Nephron progenitor cell (in vitro differentiated cells): ENCODE results near the gene ANKS1B.

ENCODE experiments used
- DNase-seq: peaks from one replicate; pipeline ENCODE4 v3.0.0; 2021
- H3K27ac Mint-ChIP-seq: 2 replicates; pipeline ENCODE4 v1.8.0; 2021; ENCODE audit warnings: mild to moderate bottlenecking, moderate library complexity, mixed read lengths
- H3K27me3 Mint-ChIP-seq: 2 replicates; pipeline ENCODE4 v1.8.0; 2021; ENCODE audit warnings: mild to moderate bottlenecking, low read depth, mixed read lengths; ENCODE audit not compliant: poor library complexity
- H3K36me3 Mint-ChIP-seq: 2 replicates; pipeline ENCODE4 v1.8.0; 2021; ENCODE audit warnings: low read depth, mixed read lengths
- H3K4me1 Mint-ChIP-seq: 2 replicates; pipeline ENCODE4 v1.8.0; 2021; ENCODE audit warnings: mixed read lengths
- H3K4me3 Mint-ChIP-seq: 2 replicates; pipeline ENCODE4 v1.8.0; 2021; ENCODE audit warnings: mild to moderate bottlenecking, moderate library complexity, mixed read lengths
- H3K9me3 Mint-ChIP-seq: 2 replicates; pipeline ENCODE4 v1.8.0; 2021; ENCODE audit warnings: mild to moderate bottlenecking, moderate library complexity, mixed read lengths
- CTCF ChIP-seq: fragments of 200-600 bp; sonication (generic); IDR thresholded peaks from 2 replicates; pipeline ENCODE4 v1.5.0; 2021; ENCODE audit warnings: antibody characterized with exemption

Gene ANKS1B

GRCh38 chr12:98817742-98818141 lies 1167.0 kb downstream of the ANKS1B start:
- H3K36me3 Mint-ChIP-seq, result no peaks in the 10 kb centered on the region
- H3K27me3 Mint-ChIP-seq, result peaks cover 4% of the 10 kb centered on the region
- TF ChIP-seq CTCF, result no peak
- H3K4me1 Mint-ChIP-seq, result peaks cover 32% of the 10 kb centered on the region
- no peaks in the 10 kb centered on the region for H3K9me3 Mint-ChIP-seq
- DNase-seq, result no peak
- H3K4me3 Mint-ChIP-seq, result no peak overlapping the region
- H3K27ac Mint-ChIP-seq, result peak overlapping the region; percentile 65

GRCh38 chr12:98816720-98817119 lies 1168.0 kb downstream of the ANKS1B start:
- H3K36me3 Mint-ChIP-seq, result no peaks in the 10 kb centered on the region
- no peak overlapping the region for H3K27ac Mint-ChIP-seq
- DNase-seq, result no peak
- peaks cover 4% of the 10 kb centered on the region for H3K27me3 Mint-ChIP-seq
- no peak for TF ChIP-seq CTCF
- H3K9me3 Mint-ChIP-seq, result no peaks in the 10 kb centered on the region
- H3K4me3 Mint-ChIP-seq, result no peak overlapping the region
- peaks cover 32% of the 10 kb centered on the region for H3K4me1 Mint-ChIP-seq

- Mint-ChIP-seq H3K36me3 (no peaks in the 10 kb centered on the region), H3K9me3 (no peaks in the 10 kb centered on the region), H3K27ac (no peak overlapping the region), H3K27me3 (peaks cover 8% of the 10 kb centered on the region), H3K4me3 (no peak overlapping the region), H3K4me1 (peaks cover 26% of the 10 kb centered on the region)
- DNase-seq, result no peak
- no peak for TF ChIP-seq CTCF
Measured at GRCh38 chr12:98814254-98814653, 1170.5 kb downstream of the ANKS1B start.

GRCh38 chr12:98812225-98812624 lies 1172.5 kb downstream of the ANKS1B start:
- peaks cover 15% of the 10 kb centered on the region for H3K4me1 Mint-ChIP-seq
- no peak for DNase-seq
- H3K27me3 Mint-ChIP-seq, result peaks cover 11% of the 10 kb centered on the region
- TF ChIP-seq CTCF, result no peak
- H3K36me3 Mint-ChIP-seq, result no peaks in the 10 kb centered on the region
- no peak overlapping the region for H3K27ac Mint-ChIP-seq
- H3K9me3 Mint-ChIP-seq, result no peaks in the 10 kb centered on the region
- H3K4me3 Mint-ChIP-seq, result no peak overlapping the region

GRCh38 chr12:98808243-98808875 lies 1176.4 kb downstream of the ANKS1B start:
- Mint-ChIP-seq H3K9me3 (no peaks in the 10 kb centered on the region), H3K36me3 (no peaks in the 10 kb centered on the region), H3K27ac (no peak overlapping the region), H3K4me1 (no peaks in the 10 kb centered on the region), H3K27me3 (peaks cover 7% of the 10 kb centered on the region), H3K4me3 (no peak overlapping the region)
- no peak for TF ChIP-seq CTCF
- no peak for DNase-seq

- no peaks in the 10 kb centered on the region for H3K36me3 Mint-ChIP-seq
- TF ChIP-seq CTCF, result no peak
- DNase-seq, result no peak
- H3K27me3 Mint-ChIP-seq, result peaks cover 7% of the 10 kb centered on the region
- no peaks in the 10 kb centered on the region for H3K4me1 Mint-ChIP-seq
- no peaks in the 10 kb centered on the region for H3K9me3 Mint-ChIP-seq
- H3K4me3 Mint-ChIP-seq, result no peak overlapping the region
- H3K27ac Mint-ChIP-seq, result no peak overlapping the region
Measured at GRCh38 chr12:98807187-98807586, 1177.5 kb downstream of the ANKS1B start.
